ENCODE measurements around the gene OOSP4A.

OOSP4A gene

GRCh38 chr11:59931688-59932087 is 32.1 kb upstream of the OOSP4A start:
- Histone ChIP-seq H3K79me2 (ENCODE audit: control insufficient read depth, insufficient read depth, low read length, poor library complexity) (no peaks in the 10 kb centered on the region), H3K18ac (ENCODE audit: low read length) (no peak overlapping the region), H2AFZ (ENCODE audit: insufficient read depth, low read length, poor library complexity) (no peak overlapping the region), H4K8ac (ENCODE audit: low read depth, low read length) (no peak overlapping the region), H2BK5ac (ENCODE audit: low read depth, low read length, poor library complexity) (no peak overlapping the region), H3K27ac (ENCODE audit: low read depth, low read length) (no peak overlapping the region), H2BK12ac (ENCODE audit: low read length) (no peak overlapping the region), H3K14ac (ENCODE audit: low read length) (no peak overlapping the region), H3K27me3 (ENCODE audit: insufficient read depth, low read length) (no peaks in the 10 kb centered on the region), H3K9ac (ENCODE audit: low read length) (no peak overlapping the region), H3K4me3 (ENCODE audit: low read depth, low read length) (no peak overlapping the region), H4K12ac (ENCODE audit: low read depth, low read length) (no peak overlapping the region), H3K4me1 (ENCODE audit: control insufficient read depth in 1 of 2, insufficient read depth in 2 of 2, low read length in 2 of 2) (no peaks in the 10 kb centered on the region), H3K79me1 (ENCODE audit: low read length) (no peaks in the 10 kb centered on the region), H2AK5ac (ENCODE audit: low read length) (no peak overlapping the region), H2BK120ac (ENCODE audit: insufficient read depth, low read length, poor library complexity) (no peak overlapping the region), H3K4ac (ENCODE audit: low read depth, low read length) (no peak overlapping the region), H3K23ac (ENCODE audit: low read length) (no peak overlapping the region), H3K9me3 (ENCODE audit: insufficient read depth, low read depth, low read length) (peaks cover 9% of the 10 kb centered on the region), H3K36me3 (ENCODE audit: control insufficient read depth in 1 of 2, insufficient read depth in 2 of 2, low read length in 2 of 2) (no peaks in the 10 kb centered on the region), H4K91ac (ENCODE audit: low read depth, low read length) (no peak overlapping the region), H3K4me2 (ENCODE audit: low read length) (no peak overlapping the region)
- WGBS (ENCODE audit: extremely low coverage, insufficient coverage, insufficient read length) = no CpG with 5 or more reads among the region's 1 CpG
- no peak for DNase-seq

GRCh38 chr11:59938132-59938531 is 25.7 kb upstream of the OOSP4A start, which contains the start of gene OOSP1:
Gene OOSP1, plus strand, starts transcription at chr11:59938432. Its CDS starts 23 bp downstream, at chr11:59938455.
- Histone ChIP-seq H3K23ac (ENCODE audit: low read length) (no peak within 1 kb of the TSS), H2BK5ac (ENCODE audit: low read depth, low read length, poor library complexity) (no peak within 1 kb of the TSS), H3K4me3 (ENCODE audit: low read depth, low read length) (no peak within 1 kb of the TSS), H3K4me1 (ENCODE audit: control insufficient read depth in 1 of 2, insufficient read depth in 2 of 2, low read length in 2 of 2) (no peaks in the 10 kb centered on the region), H3K27ac (ENCODE audit: low read depth, low read length) (no peak within 1 kb of the TSS), H3K36me3 (ENCODE audit: control insufficient read depth in 1 of 2, insufficient read depth in 2 of 2, low read length in 2 of 2) (no peaks in the 10 kb centered on the region), H3K9ac (ENCODE audit: low read length) (no peak within 1 kb of the TSS), H2BK12ac (ENCODE audit: low read length) (no peak within 1 kb of the TSS), H4K12ac (ENCODE audit: low read depth, low read length) (no peak within 1 kb of the TSS), H3K79me1 (ENCODE audit: low read length) (no peaks in the 10 kb centered on the region), H3K9me3 (ENCODE audit: insufficient read depth, low read depth, low read length) (no peaks in the 10 kb centered on the region), H4K91ac (ENCODE audit: low read depth, low read length) (no peak within 1 kb of the TSS), H3K27me3 (ENCODE audit: insufficient read depth, low read length) (no peaks in the 10 kb centered on the region), H3K4ac (ENCODE audit: low read depth, low read length) (no peak within 1 kb of the TSS), H2AFZ (ENCODE audit: insufficient read depth, low read length, poor library complexity) (no peak within 1 kb of the TSS), H2BK120ac (ENCODE audit: insufficient read depth, low read length, poor library complexity) (no peak within 1 kb of the TSS), H3K14ac (ENCODE audit: low read length) (no peak within 1 kb of the TSS), H3K18ac (ENCODE audit: low read length) (no peak within 1 kb of the TSS), H3K79me2 (ENCODE audit: control insufficient read depth, insufficient read depth, low read length, poor library complexity) (no peaks in the 10 kb centered on the region), H2AK5ac (ENCODE audit: low read length) (no peak within 1 kb of the TSS), H4K8ac (ENCODE audit: low read depth, low read length) (no peak within 1 kb of the TSS), H3K4me2 (ENCODE audit: low read length) (no peak within 1 kb of the TSS)
- WGBS (ENCODE audit: extremely low coverage, insufficient coverage, insufficient read length) = no CpG with 5 or more reads among the region's 2 CpGs
- no peak for DNase-seq

GRCh38 chr11:59938718-59939117 is 25.1 kb upstream of the OOSP4A start:
- H3K4me3 ChIP-seq (ENCODE audit: low read depth, low read length) = no peak overlapping the region
- no peak overlapping the region for H2BK120ac ChIP-seq (ENCODE audit: insufficient read depth, low read length, poor library complexity)
- no peaks in the 10 kb centered on the region for H3K36me3 ChIP-seq (ENCODE audit: control insufficient read depth in 1 of 2, insufficient read depth in 2 of 2, low read length in 2 of 2)
- no peak overlapping the region for H2AFZ ChIP-seq (ENCODE audit: insufficient read depth, low read length, poor library complexity)
- no peaks in the 10 kb centered on the region for H3K4me1 ChIP-seq (ENCODE audit: control insufficient read depth in 1 of 2, insufficient read depth in 2 of 2, low read length in 2 of 2)
- no peak overlapping the region for H3K27ac ChIP-seq (ENCODE audit: low read depth, low read length)
- no peak overlapping the region for H4K8ac ChIP-seq (ENCODE audit: low read depth, low read length)
- no peak overlapping the region for H4K12ac ChIP-seq (ENCODE audit: low read depth, low read length)
- no peak overlapping the region for H2AK5ac ChIP-seq (ENCODE audit: low read length)
- H3K18ac ChIP-seq (ENCODE audit: low read length) = no peak overlapping the region
- H2BK5ac ChIP-seq (ENCODE audit: low read depth, low read length, poor library complexity) = no peak overlapping the region
- no peaks in the 10 kb centered on the region for H3K79me2 ChIP-seq (ENCODE audit: control insufficient read depth, insufficient read depth, low read length, poor library complexity)
- DNase-seq = no peak
- no CpG with 5 or more reads among the region's 3 CpGs for WGBS (ENCODE audit: extremely low coverage, insufficient coverage, insufficient read length)
- H3K9me3 ChIP-seq (ENCODE audit: insufficient read depth, low read depth, low read length) = no peaks in the 10 kb centered on the region
- H3K79me1 ChIP-seq (ENCODE audit: low read length) = no peaks in the 10 kb centered on the region
- H3K23ac ChIP-seq (ENCODE audit: low read length) = no peak overlapping the region
- no peak overlapping the region for H3K4me2 ChIP-seq (ENCODE audit: low read length)
- no peak overlapping the region for H3K9ac ChIP-seq (ENCODE audit: low read length)
- H3K27me3 ChIP-seq (ENCODE audit: insufficient read depth, low read length) = no peaks in the 10 kb centered on the region
- H4K91ac ChIP-seq (ENCODE audit: low read depth, low read length) = no peak overlapping the region
- no peak overlapping the region for H2BK12ac ChIP-seq (ENCODE audit: low read length)
- H3K4ac ChIP-seq (ENCODE audit: low read depth, low read length) = no peak overlapping the region
- no peak overlapping the region for H3K14ac ChIP-seq (ENCODE audit: low read length)

GRCh38 chr11:59939482-59939881 is 24.4 kb upstream of the OOSP4A start:
- Histone ChIP-seq H3K36me3 (ENCODE audit: control insufficient read depth in 1 of 2, insufficient read depth in 2 of 2, low read length in 2 of 2) (no peaks in the 10 kb centered on the region), H3K4me2 (ENCODE audit: low read length) (no peak overlapping the region), H3K79me1 (ENCODE audit: low read length) (no peaks in the 10 kb centered on the region), H3K9me3 (ENCODE audit: insufficient read depth, low read depth, low read length) (no peaks in the 10 kb centered on the region), H3K14ac (ENCODE audit: low read length) (no peak overlapping the region), H2AK5ac (ENCODE audit: low read length) (no peak overlapping the region), H3K18ac (ENCODE audit: low read length) (no peak overlapping the region), H2AFZ (ENCODE audit: insufficient read depth, low read length, poor library complexity) (no peak overlapping the region), H3K27ac (ENCODE audit: low read depth, low read length) (no peak overlapping the region), H3K4ac (ENCODE audit: low read depth, low read length) (no peak overlapping the region), H3K4me3 (ENCODE audit: low read depth, low read length) (no peak overlapping the region), H4K8ac (ENCODE audit: low read depth, low read length) (no peak overlapping the region), H3K23ac (ENCODE audit: low read length) (no peak overlapping the region), H2BK120ac (ENCODE audit: insufficient read depth, low read length, poor library complexity) (no peak overlapping the region), H3K27me3 (ENCODE audit: insufficient read depth, low read length) (no peaks in the 10 kb centered on the region), H2BK12ac (ENCODE audit: low read length) (no peak overlapping the region), H3K79me2 (ENCODE audit: control insufficient read depth, insufficient read depth, low read length, poor library complexity) (no peaks in the 10 kb centered on the region), H4K12ac (ENCODE audit: low read depth, low read length) (no peak overlapping the region), H2BK5ac (ENCODE audit: low read depth, low read length, poor library complexity) (no peak overlapping the region), H3K4me1 (ENCODE audit: control insufficient read depth in 1 of 2, insufficient read depth in 2 of 2, low read length in 2 of 2) (no peaks in the 10 kb centered on the region), H3K9ac (ENCODE audit: low read length) (no peak overlapping the region), H4K91ac (ENCODE audit: low read depth, low read length) (no peak overlapping the region)
- no peak for DNase-seq
- no CpG with 5 or more reads among the region's 2 CpGs for WGBS (ENCODE audit: extremely low coverage, insufficient coverage, insufficient read length)

All from trophoblast cell (in vitro differentiated cells and primary cell).